ENCODE measurements around the gene C17orf100. TPM values are rescaled to one million over a fixed set of nuclear protein-coding genes. Genes with fewer than 3 reads are reported as not detected.

Gene C17orf100
- total and polyA plus RNA-seq, 9 of the 15 experiments (the other 6 are each of a cell fraction or from before 2014, with no cell fraction given): 0.04 to 1.7 (median 0.43) TPM

DNA sequence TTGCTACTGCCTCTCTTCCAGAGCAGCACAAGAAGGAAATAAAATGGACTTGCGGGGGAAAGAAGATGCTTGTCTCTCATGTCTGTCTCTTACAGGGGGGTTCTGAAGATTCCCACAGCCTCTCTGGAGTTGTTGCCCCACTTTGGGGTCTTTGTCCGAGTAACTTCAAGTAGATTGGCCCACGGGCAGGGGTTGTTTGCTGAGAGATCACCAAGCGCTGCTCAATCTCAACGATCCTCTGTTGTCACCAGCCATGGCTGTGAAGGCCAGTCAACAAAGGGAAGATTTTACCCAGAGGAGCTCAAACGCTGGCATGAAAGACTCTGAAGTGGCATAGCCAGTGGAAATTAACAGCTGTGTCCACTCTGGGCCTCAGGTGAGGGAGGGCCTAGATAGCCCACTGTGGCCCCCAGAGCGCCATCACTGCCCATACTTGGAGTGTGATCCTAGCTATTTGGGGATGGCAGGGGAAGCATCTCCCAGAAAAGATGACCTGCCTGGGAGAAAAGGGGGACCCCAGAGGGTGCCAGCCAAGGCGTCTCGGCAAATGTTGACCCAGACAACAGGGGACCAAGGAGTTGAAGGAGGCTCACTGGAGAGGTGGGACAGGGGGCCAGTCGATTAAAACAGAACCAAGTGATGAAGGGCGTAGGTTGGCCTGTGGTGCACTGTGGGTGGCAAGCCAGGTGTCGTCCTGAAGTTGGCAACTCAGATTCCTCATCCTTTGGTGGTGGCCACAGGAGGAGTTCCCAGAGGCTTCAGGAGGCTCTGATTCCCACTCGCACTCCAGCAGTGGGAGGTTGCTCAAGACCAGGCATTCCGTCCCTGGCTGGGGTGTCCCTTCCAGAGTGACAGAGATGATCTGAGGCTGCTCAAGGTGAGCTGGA, 33.6 kb downstream of the C17orf100 start:
- BruUV-seq (replicated peaks): no TSS peak
- Histone ChIP-seq H3K9ac (ENCODE audit: insufficient read depth in 1 of 2, low read depth in 2 of 2, low read length in 2 of 2) (no peak overlapping the region), H2AFZ (ENCODE audit: low read depth, low read length) (no peak overlapping the region), H3K4me3 (no peak overlapping the region), H3K79me2 (ENCODE audit: control insufficient read depth, insufficient read depth, low read length) (no peaks in the 10 kb centered on the region), H3K27me3 (ENCODE audit: control insufficient read depth in 2 of 2, insufficient read depth in 2 of 2, low read length in 2 of 2) (peaks cover 8 to 40% of the 10 kb centered on the region in 2 experiments; a peak in 4 of 5 replicates), H3K9me3 (replicated peaks; ENCODE audit: control insufficient read depth, insufficient read depth, low read depth, low read length) (no peaks in the 10 kb centered on the region), H3K4me2 (ENCODE audit: insufficient read depth, low read length) (no peak overlapping the region), H3K4me1 (replicated peaks in 1 of 2; ENCODE audit: control insufficient read depth in 2 of 2, insufficient read depth in 2 of 2, low read length in 2 of 2) (no peaks in the 10 kb centered on the region), H3K27ac (ENCODE audit: extremely low read depth, low read depth, low read length) (no peak overlapping the region), H3K36me3 (ENCODE audit: control insufficient read depth, insufficient read depth, low read length) (no peaks in the 10 kb centered on the region), H4K20me1 (replicated peaks; ENCODE audit: control insufficient read depth, insufficient read depth, low read length) (no peaks in the 10 kb centered on the region), H3K9me1 (ENCODE audit: control insufficient read depth, insufficient read depth, low read length) (no peaks in the 10 kb centered on the region)
- DNase-seq (ENCODE audit: extremely low read depth in 1 of 4, low spot score in 3 of 4): no peak
- in situ Hi-C loops (cut with MboI) (no loop called here), intact Hi-C loops (cut with micrococcal nuclease) (no loop called here)
- ChIA-PET CTCF (ENCODE audit: low intra/inter-chr PET ratio) (no interaction called here), POLR2A (no interaction called here)
- no peak for FAIRE-seq
- 0% methylated on average over 10 of the region's 14 CpGs for whole genome bisulfite sequencing (ENCODE audit: insufficient coverage, low coverage, missing lambda C conversion rate)
- ATAC-seq: no peak
- no peak for TF ChIP-seq ZBTB7A (IDR thresholded peaks at IDR 0.05; ENCODE audit: borderline replicate concordance, control insufficient read depth, low read depth, low read length)
- TF ChIP-seq HNRNPK (IDR thresholded peaks at IDR 0.05; ENCODE audit: low read depth, low read length, poor library complexity, severe bottlenecking): no peak
- TF ChIP-seq ZNF224 (CRISPR knock-in tag; IDR thresholded peaks at IDR 0.05): no peak
- TF ChIP-seq RHOXF2B (CRISPR knock-in tag; conservative IDR thresholded peaks at IDR 0.05): no peak
- no peak for TF ChIP-seq SMARCE1 (IDR thresholded peaks at IDR 0.05)
- no peak for TF ChIP-seq TBL1XR1 (IDR thresholded peaks at IDR 0.05; ENCODE audit: low read length in 2 of 2)
- TF ChIP-seq POLR2AphosphoS2 (IDR thresholded peaks at IDR 0.05; ENCODE audit: low read length): no peak
- TF ChIP-seq STAG1 (CRISPR knock-in tag; IDR thresholded peaks at IDR 0.05; ENCODE audit: borderline replicate concordance): no peak
- no peak for TF ChIP-seq HLTF (IDR thresholded peaks at IDR 0.05)
- no peak for TF ChIP-seq ZNF347 (CRISPR knock-in tag; IDR thresholded peaks at IDR 0.05; ENCODE audit: low read depth)
- TF ChIP-seq COPS2 (conservative IDR thresholded peaks at IDR 0.05): no peak
- TF ChIP-seq THRB (CRISPR knock-in tag; conservative IDR thresholded peaks at IDR 0.05): no peak
- TF ChIP-seq RREB1 (CRISPR knock-in tag; IDR thresholded peaks at IDR 0.05): no peak
- no peak for TF ChIP-seq HDAC3 (IDR thresholded peaks at IDR 0.05; ENCODE audit: borderline replicate concordance, partially characterized antibody)
- no peak for TF ChIP-seq RBM17 (IDR thresholded peaks at IDR 0.05; ENCODE audit: borderline replicate concordance, low read depth, low read length)
- TF ChIP-seq ZNF551 (CRISPR knock-in tag; IDR thresholded peaks at IDR 0.05): no peak

Measured in K562 (cell line).